GM21529 (cell line): ENCODE data around the gene C1QL2.

Source experiments
- ATAC-seq: cut with Tn5 transposase; IDR thresholded peaks from one replicate; pipeline ENCODE4 v1.9.1; 2021; ENCODE audit not compliant: unreplicated experiment

Gene C1QL2

GRCh38 chr2:119179991-119180390, 21.4 kb upstream of the C1QL2 start:
- no peak for ATAC-seq

GRCh38 chr2:119179202-119179601, 20.7 kb upstream of the C1QL2 start:
- no peak for ATAC-seq

- no peak for ATAC-seq
Measured at GRCh38 chr2:119178776-119179175, 20.2 kb upstream of the C1QL2 start.

GRCh38 chr2:119177838-119178190, 19.3 kb upstream of the C1QL2 start:
- ATAC-seq = no peak

- no peak for ATAC-seq
Measured at GRCh38 chr2:119177171-119177837, 18.8 kb upstream of the C1QL2 start.

- no peak for ATAC-seq
Measured at GRCh38 chr2:119175517-119175916, 17.0 kb upstream of the C1QL2 start.

- ATAC-seq = no peak
Measured at GRCh38 chr2:119174993-119175347, 16.4 kb upstream of the C1QL2 start.

GRCh38 chr2:119174216-119174992, 15.9 kb upstream of the C1QL2 start:
- ATAC-seq = no peak

GRCh38 chr2:119173556-119174060, 15.1 kb upstream of the C1QL2 start:
- ATAC-seq = no peak

- no peak for ATAC-seq
Measured at GRCh38 chr2:119170504-119170903, 12.0 kb upstream of the C1QL2 start.

- no peak for ATAC-seq
Measured at GRCh38 chr2:119169717-119170116, 11.2 kb upstream of the C1QL2 start.

- no peak for ATAC-seq
Measured at GRCh38 chr2:119160361-119160990, 1.9 kb upstream of the C1QL2 start.

GRCh38 chr2:119157850-119158511, 570 bp downstream of the C1QL2 start:
- no peak for ATAC-seq

GRCh38 chr2:119156891-119157773, 1.4 kb downstream of the C1QL2 start:
- no peak for ATAC-seq

- ATAC-seq = no peak
Measured at GRCh38 chr2:119156105-119156890, 2.3 kb downstream of the C1QL2 start.

GRCh38 chr2:119155633-119156032, 2.9 kb downstream of the C1QL2 start:
- ATAC-seq = no peak

- ATAC-seq = no peak
Measured at GRCh38 chr2:119154076-119154475, 4.5 kb downstream of the C1QL2 start.

- ATAC-seq = no peak
Measured at GRCh38 chr2:119149611-119150010, 8.9 kb downstream of the C1QL2 start.

- no peak for ATAC-seq
Measured at GRCh38 chr2:119147776-119148715, 10.5 kb downstream of the C1QL2 start.
